HG02763 (cell line): Measurements from ENCODE around the gene MYO3B.

Source experiments
- ATAC-seq: cut with Tn5 transposase; IDR thresholded peaks from one replicate; pipeline ENCODE4 v1.9.1; 2021; ENCODE audit warnings: mild to moderate bottlenecking, moderate library complexity; ENCODE audit not compliant: unreplicated experiment

MYO3B gene

GRCh38 chr2:170498619-170499018, 320.7 kb downstream of the MYO3B start:
- no peak for ATAC-seq

- ATAC-seq, result no peak
Observed at GRCh38 chr2:170500104-170500503, 322.2 kb downstream of the MYO3B start.

- no peak for ATAC-seq
Observed at GRCh38 chr2:170500770-170501169, 322.8 kb downstream of the MYO3B start.

- ATAC-seq, result no peak
Observed at GRCh38 chr2:170501421-170502043, 323.6 kb downstream of the MYO3B start.

DNA sequence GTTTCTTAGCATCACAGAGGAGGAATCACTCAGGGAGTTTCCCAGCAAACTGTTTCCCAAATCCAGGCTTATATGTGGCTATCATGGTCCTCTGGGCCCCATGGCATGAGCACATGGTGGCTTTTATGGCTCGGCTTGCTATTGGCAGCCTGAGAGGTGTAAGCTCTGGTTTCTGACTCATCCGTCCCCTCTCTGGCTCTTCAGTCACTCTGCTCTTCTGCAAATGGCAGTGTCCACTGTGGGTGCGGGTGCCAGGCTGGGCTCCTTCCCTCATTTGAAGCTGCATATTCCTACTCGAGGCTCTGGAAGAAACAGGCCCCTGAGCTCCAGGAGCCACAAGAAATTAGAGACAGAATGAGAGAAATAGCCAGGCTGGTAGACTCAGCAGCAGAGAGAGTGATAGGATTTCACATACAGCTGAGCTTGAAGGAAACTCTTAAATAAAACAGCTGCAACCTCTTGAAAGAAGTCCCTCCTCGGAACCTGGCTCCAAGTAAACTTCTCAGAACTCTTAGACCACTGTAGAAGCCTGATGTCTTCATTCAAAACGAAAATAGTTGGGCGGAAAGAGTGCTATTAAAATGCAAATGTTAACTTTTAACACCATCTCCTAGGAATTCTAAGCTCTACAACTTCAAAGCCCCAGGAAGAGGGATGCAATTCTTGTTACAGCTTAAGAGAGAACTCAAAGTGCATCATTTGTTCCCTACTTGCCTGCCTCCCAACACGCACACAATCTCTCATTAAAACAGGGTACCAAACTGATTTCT, 324.6 kb downstream of the MYO3B start:
- no peak for ATAC-seq

DNA sequence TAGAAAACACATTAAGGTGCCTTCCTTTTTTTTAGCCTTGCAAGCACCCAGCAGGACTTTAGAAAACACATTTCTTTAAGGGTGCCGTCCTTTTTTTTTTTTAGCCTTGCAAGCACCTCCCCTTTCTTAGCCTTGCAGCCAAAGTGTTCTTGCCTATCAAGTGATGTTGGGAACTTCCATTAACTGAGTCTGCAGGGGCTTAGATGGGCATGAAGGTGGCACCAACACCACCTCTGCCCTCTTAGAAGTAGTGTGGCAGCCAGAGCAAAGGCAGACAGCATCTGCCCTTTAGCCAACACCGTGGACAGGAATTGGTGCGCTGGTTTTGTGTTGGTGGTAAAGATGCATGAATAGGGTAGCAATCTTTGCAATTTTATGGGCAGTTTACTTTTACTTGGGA, 325.6 kb downstream of the MYO3B start:
- no peak for ATAC-seq

DNA sequence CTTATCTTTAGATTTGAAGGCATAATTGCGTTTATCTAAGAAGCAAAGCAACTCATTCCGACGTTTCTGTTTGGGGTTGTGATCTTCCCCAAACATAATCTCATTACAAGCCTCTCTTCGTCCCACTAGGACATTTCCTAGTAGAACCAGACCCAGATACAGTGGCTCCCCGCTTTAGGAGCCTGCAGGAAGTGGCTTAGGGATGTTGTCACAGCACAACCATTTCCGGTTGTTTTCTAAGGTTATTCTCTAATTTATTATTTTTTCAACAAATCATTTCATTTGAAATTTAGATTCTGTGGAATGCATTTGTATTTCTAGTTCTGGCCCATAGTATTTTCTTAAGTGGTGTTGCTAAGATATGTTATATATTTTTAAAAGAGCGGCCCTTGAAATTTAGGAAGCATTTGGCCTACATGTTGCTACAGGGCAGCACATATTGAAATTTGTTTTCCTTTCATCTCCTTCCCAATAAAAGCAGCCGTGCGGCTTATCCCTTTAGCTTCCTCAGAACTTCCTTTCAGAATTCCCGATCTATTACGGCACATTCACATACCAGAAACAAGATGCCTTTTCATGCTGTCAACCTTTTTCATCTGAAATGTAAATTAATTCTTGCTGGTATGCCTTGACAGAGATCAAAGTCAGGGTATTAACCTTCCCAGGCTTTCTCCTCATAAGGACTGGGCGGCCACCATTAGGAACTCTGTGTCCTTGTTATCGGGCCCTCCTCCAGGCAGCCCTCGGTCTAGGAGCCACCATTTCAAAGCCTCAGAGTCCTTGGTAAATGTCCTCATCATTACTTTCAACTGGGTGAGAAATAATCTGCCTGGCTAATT, 326.2 kb downstream of the MYO3B start:
- ATAC-seq, result no peak

GRCh38 chr2:170504810-170505145, 326.8 kb downstream of the MYO3B start:
- no peak for ATAC-seq

DNA sequence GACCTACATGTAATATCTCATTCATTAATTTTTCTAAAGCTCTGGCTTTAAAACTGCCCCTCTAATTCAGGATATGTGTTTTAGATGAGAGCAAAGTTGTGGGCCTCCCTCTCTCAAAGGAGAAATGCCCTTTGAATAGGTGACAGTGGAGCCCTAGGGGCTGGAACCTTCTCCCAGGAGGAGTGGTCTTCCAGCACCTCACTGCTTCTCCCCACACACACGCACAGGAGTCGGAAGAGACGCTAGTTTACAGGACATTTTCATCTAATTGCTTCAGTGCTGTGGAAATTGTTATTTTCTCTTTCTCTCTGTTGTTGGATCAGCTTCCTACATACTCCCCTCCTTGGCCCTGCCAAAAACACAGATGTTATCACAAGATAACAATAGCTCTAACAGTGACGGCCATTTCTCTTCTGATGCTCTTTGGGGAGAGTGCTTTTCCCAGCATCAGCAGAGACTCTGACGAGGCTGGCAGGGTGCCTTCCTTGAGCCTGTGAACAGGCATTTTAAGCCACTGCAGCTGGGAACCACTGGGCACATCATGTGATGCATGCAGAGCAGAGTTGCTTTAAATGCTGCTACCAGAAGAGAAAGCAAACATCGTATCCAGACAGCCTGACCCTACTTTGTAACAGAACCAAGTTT, 327.8 kb downstream of the MYO3B start:
- ATAC-seq, result no peak

- no peak for ATAC-seq
Observed at GRCh38 chr2:170509452-170510193, 331.7 kb downstream of the MYO3B start.

- no peak for ATAC-seq
Observed at GRCh38 chr2:170512266-170512665, 334.3 kb downstream of the MYO3B start.

GRCh38 chr2:170514140-170514539, 336.2 kb downstream of the MYO3B start:
- no peak for ATAC-seq

GRCh38 chr2:170517538-170517937, 339.6 kb downstream of the MYO3B start:
- ATAC-seq, result no peak

DNA sequence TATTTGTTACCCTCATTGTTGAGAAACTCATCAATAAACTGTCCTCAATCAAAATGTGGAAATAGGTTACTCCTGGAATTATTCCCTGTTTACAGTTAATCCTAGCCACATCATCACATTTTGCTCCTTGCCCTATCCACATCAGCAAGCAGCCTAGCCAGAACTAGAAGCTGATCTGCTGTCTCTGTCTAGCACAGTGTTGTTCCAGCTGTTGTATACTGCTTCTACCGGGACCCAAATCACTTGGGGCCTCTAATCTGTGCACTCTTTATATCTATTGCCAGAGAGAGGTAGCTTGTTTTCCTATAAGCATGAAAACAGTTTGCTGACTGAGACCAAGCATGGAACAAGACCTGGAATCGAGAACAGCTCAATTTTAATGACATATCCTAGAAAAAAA, 341.0 kb downstream of the MYO3B start:
- no peak for ATAC-seq

DNA sequence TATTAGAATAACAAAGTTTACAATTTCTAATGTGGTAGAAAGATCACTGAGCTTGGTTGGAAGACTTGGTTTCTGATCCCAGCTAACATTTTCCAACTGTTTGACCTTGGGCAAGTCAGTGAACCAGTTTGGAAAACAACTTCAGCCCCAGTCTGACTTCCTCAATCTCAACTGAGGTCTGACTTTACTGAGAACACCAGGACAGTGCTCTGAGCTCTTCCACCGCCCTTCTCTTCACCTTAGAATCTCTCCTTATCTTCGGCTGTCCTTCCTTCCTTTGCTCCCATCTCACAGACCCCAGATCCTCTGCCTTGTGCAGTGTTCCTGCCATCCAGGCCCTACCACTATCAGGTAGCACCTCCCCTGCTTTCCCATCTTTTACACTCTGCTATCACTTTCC, 343.4 kb downstream of the MYO3B start:
- ATAC-seq, result no peak

GRCh38 chr2:170523506-170523905, 345.6 kb downstream of the MYO3B start:
- ATAC-seq, result no peak

- ATAC-seq, result peak; percentile 75
Observed at GRCh38 chr2:170524828-170525565, 347.1 kb downstream of the MYO3B start.

DNA sequence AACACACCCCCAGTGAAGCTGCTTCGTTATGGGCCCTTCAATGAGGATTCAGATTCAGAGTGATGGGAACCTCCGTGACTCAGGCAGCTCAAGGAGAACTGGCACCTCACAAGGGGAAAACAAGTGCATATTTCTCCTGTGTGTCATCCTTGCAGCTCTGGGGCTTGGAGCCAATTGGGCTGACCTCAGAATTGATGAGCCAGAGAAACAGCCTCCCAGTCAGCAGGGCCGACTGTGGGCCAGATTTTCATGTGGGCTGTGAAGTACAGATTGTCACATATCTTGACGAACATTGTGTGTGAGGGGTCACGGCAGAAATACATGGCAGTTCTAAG, 347.6 kb downstream of the MYO3B start:
- ATAC-seq, result no peak

- ATAC-seq, result no peak
Observed at GRCh38 chr2:170530284-170530745, 352.4 kb downstream of the MYO3B start.
